HepG2 (cell line): ENCODE measurements around the gene SMURF1. TPM values are rescaled to one million over a fixed set of nuclear protein-coding genes. Genes with fewer than 3 reads are reported as not detected.
A peak's percentile ranks its signal among the peaks of the same experiment; 100 is the strongest.

Source experiments
- DR1 ChIP-seq: sonication (generic); formaldehyde crosslinking; IDR thresholded peaks from 2 replicates; pipeline ENCODE4 v1.8.0; 2021; ENCODE audit warnings: mild to moderate bottlenecking, missing genetic modification reagents, inconsistent platforms
- GATA4 ChIP-seq: sonication (generic); IDR thresholded peaks from 2 replicates; pipeline ENCODE4 v1.6.1; 2016; ENCODE audit warnings: antibody characterized with exemption, low read depth, borderline replicate concordance
- HES4 ChIP-seq: sonication (generic); formaldehyde crosslinking; IDR thresholded peaks from 2 replicates; pipeline ENCODE4 v1.9.0; 2021; ENCODE audit warnings: mild to moderate bottlenecking, missing genetic modification reagents, borderline replicate concordance
- NFYC ChIP-seq: IDR thresholded peaks from 2 replicates; pipeline ENCODE4 v1.6.1; 2016; ENCODE audit warnings: missing genetic modification reagents, missing compliant biosample characterization
- TBL1XR1 ChIP-seq: fragments of 150-350 bp; IDR thresholded peaks from 2 replicates; pipeline ENCODE4 v1.6.1; 2014; ENCODE audit warnings: borderline replicate concordance, low read length; ENCODE audit not compliant: partially characterized antibody
- ZBTB42 ChIP-seq: sonication (generic); formaldehyde crosslinking; IDR thresholded peaks from 2 replicates; pipeline ENCODE4 v1.5.0; 2020; ENCODE audit warnings: mild to moderate bottlenecking, missing genetic modification reagents
- ZFP41 ChIP-seq: sonication (generic); formaldehyde crosslinking; IDR thresholded peaks from 2 replicates; pipeline ENCODE4 v1.4.0; 2020; ENCODE audit warnings: mild to moderate bottlenecking, missing genetic modification reagents, borderline replicate concordance
- ZFY ChIP-seq: sonication (generic); formaldehyde crosslinking; IDR thresholded peaks from 2 replicates; pipeline ENCODE4 v1.4.0; 2020; ENCODE audit warnings: missing genetic modification reagents
- ZNF773 ChIP-seq: sonication (generic); formaldehyde crosslinking; IDR thresholded peaks from 2 replicates; pipeline ENCODE4 v1.4.0; 2020; ENCODE audit warnings: missing genetic modification reagents, borderline replicate concordance
- ZNF777 ChIP-seq: sonication (generic); formaldehyde crosslinking; IDR thresholded peaks from 2 replicates; pipeline ENCODE4 v1.4.0; 2020; ENCODE audit warnings: missing genetic modification reagents
- polyA plus RNA-seq, 8 experiments: library from polyadenylated mRNA; depleted of rRNA in 3 of 8; stranded (reverse) in 7 of 8; unstranded in 1 of 8; fragments of >200 nt; fragmentation: Illumina TruSeq in 4 of 8; extraction: Trizol in 4 of 8; gene quantifications; 2 replicates each; pipeline versions ENCODE4 v1.2.1 to v1.2.3, GENCODE V29; 2011 to 2016; ENCODE audit warnings: low read depth in 4 of 8, missing spikeins in 1 of 8, mixed read lengths in 1 of 8; ENCODE audit not compliant: insufficient read depth in 1 of 8
- total RNA-seq, 5 experiments: library from RNA; depleted of rRNA; stranded (reverse); fragments of >200 nt; fragmentation: Illumina TruSeq; extraction: Trizol; gene quantifications; 2 replicates each; pipeline ENCODE4 v1.2.3, GENCODE V29; 2016; ENCODE audit warnings: low read depth in 1 of 5
- TF ChIP-seq, protein P1 (sequence below): IDR thresholded peaks from 2 replicates; pipeline ENCODE4 v1.6.1; 2016; ENCODE audit warnings: low read depth, control low read depth
- TF ChIP-seq, protein P2 (sequence below): sonication (generic); formaldehyde crosslinking; IDR thresholded peaks from 2 replicates; pipeline ENCODE4 v1.5.1; 2020; ENCODE audit warnings: mild to moderate bottlenecking, missing genetic modification reagents
- TF ChIP-seq, protein P3 (sequence below): sonication (generic); formaldehyde crosslinking; IDR thresholded peaks from 2 replicates; pipeline ENCODE4 v1.8.1; 2023; ENCODE audit warnings: mild to moderate bottlenecking, inconsistent platforms, moderate library complexity, missing genetic modification reagents, borderline replicate concordance
- TF ChIP-seq, protein P4 (sequence below): sonication (generic); formaldehyde crosslinking; IDR thresholded peaks from 2 replicates; pipeline ENCODE4 v1.4.0; 2020; ENCODE audit warnings: missing genetic modification reagents
- TF ChIP-seq, protein P5 (sequence below): sonication (generic); formaldehyde crosslinking; IDR thresholded peaks from 2 replicates; pipeline ENCODE4 v1.4.0; 2020; ENCODE audit warnings: mild to moderate bottlenecking, missing genetic modification reagents
- TF ChIP-seq, protein P6 (sequence below): sonication (generic); formaldehyde crosslinking; IDR thresholded peaks from 2 replicates; pipeline ENCODE4 v1.5.0; 2020; ENCODE audit warnings: mild to moderate bottlenecking, missing genetic modification reagents

Gene SMURF1
- total and polyA plus RNA-seq, 2 of the 13 experiments (the other 11 are each of a cell fraction or from before 2014, with no cell fraction given): 8.3 to 11.1 TPM

DNA sequence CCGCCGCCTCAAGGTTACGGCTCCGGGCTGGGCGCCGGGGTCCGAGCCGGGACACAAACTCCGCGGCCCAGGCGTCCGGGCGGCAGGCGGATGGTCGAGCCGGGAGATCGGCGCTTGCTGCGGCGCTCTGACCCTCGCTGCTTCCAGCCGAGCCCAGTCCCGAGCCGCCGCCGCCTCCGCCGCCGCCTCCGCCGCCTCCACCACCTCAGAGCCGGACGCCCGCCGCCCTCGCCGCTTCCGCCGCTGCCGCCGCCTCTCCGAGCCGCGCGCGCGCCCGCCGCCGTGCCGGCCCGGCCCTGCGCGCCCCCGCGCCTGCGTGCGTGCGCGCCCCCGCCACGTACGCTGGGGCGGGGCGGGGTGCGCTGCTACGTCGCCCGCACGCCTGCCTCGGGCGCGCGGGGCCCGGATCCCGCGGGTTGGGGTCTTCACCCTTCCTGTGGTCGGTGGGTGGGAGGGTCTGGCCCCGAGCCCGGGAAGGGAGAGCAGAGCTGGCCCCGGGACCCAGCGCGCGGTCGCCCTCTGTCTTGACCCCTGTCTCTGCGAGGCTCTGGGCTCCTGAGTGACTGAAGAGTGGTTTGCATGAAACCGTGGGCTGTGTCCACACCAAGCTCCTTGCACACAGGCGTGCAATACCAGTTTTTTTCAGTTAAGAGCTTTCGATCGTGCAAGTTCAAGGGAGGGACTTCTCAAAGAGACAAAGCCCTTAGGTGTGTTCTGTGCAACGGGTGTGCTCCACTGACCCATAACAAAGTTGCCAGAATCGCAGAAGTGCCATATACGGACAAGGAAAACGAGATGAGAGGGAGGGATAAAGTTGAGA, at the start of gene SMURF1 (continued):
- TF ChIP-seq, protein P1, sequence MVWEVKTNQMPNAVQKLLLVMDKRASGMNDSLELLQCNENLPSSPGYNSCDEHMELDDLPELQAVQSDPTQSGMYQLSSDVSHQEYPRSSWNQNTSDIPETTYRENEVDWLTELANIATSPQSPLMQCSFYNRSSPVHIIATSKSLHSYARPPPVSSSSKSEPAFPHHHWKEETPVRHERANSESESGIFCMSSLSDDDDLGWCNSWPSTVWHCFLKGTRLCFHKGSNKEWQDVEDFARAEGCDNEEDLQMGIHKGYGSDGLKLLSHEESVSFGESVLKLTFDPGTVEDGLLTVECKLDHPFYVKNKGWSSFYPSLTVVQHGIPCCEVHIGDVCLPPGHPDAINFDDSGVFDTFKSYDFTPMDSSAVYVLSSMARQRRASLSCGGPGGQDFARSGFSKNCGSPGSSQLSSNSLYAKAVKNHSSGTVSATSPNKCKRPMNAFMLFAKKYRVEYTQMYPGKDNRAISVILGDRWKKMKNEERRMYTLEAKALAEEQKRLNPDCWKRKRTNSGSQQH (CRISPR knock-in tag): 0 out of 2 replicates have a peak, but pooled peaks have one; percentile 33
- no peak; the same call in 1 of the 2 replicates for TF ChIP-seq ZNF773 (CRISPR knock-in tag)
- peak; percentile 56; the same call in 1 of the 2 replicates for TF ChIP-seq HES4
- TF ChIP-seq, protein P2, sequence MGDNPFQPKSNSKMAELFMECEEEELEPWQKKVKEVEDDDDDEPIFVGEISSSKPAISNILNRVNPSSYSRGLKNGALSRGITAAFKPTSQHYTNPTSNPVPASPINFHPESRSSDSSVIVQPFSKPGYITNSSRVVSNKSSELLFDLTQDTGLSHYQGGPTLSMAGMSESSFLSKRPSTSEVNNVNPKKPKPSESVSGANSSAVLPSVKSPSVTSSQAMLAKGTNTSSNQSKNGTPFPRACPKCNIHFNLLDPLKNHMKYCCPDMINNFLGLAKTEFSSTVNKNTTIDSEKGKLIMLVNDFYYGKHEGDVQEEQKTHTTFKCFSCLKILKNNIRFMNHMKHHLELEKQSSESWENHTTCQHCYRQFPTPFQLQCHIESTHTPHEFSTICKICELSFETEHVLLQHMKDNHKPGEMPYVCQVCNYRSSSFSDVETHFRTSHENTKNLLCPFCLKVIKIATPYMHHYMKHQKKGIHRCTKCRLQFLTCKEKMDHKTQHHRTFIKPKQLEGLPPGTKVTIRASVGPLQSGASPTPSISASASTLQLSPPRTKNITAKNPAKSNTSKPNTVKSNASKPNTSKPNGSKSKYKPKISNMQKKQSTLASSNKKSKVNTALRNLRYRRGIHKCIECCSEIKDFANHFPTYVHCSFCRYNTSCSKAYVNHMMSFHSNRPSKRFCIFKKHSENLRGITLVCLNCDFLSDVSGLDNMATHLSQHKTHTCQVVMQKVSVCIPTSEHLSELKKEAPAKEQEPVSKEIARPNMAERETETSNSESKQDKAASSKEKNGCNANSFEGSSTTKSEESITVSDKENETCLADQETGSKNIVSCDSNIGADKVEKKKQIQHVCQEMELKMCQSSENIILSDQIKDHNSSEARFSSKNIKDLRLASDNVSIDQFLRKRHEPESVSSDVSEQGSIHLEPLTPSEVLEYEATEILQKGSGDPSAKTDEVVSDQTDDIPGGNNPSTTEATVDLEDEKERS (CRISPR knock-in tag): no peak
- TF ChIP-seq TBL1XR1: no peak
- no peak for TF ChIP-seq ZBTB42 (CRISPR knock-in tag)
- TF ChIP-seq, protein P3, sequence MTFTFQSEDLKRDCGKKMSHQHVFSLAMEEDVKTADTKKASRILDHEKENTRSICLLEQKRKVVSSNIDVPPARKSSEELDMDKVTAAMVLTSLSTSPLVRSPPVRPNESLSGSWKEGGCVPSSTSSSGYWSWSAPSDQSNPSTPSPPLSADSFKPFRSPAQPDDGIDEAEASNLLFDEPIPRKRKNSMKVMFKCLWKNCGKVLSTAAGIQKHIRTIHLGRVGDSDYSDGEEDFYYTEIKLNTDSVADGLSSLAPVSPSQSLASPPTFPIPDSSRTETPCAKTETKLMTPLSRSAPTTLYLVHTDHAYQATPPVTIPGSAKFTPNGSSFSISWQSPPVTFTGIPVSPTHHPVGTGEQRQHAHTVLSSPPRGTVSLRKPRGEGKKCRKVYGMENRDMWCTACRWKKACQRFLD (CRISPR knock-in tag): no peak
- TF ChIP-seq GATA4: peak; percentile 55; the same call in 1 of the 2 replicates
- no peak for TF ChIP-seq ZNF777 (CRISPR knock-in tag)
- no peak for TF ChIP-seq ZFP41 (CRISPR knock-in tag)
- TF ChIP-seq NFYC: no peak
- TF ChIP-seq, protein P4, sequence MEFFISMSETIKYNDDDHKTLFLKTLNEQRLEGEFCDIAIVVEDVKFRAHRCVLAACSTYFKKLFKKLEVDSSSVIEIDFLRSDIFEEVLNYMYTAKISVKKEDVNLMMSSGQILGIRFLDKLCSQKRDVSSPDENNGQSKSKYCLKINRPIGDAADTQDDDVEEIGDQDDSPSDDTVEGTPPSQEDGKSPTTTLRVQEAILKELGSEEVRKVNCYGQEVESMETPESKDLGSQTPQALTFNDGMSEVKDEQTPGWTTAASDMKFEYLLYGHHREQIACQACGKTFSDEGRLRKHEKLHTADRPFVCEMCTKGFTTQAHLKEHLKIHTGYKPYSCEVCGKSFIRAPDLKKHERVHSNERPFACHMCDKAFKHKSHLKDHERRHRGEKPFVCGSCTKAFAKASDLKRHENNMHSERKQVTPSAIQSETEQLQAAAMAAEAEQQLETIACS (CRISPR knock-in tag): peak; percentile 95
- TF ChIP-seq, protein P5, sequence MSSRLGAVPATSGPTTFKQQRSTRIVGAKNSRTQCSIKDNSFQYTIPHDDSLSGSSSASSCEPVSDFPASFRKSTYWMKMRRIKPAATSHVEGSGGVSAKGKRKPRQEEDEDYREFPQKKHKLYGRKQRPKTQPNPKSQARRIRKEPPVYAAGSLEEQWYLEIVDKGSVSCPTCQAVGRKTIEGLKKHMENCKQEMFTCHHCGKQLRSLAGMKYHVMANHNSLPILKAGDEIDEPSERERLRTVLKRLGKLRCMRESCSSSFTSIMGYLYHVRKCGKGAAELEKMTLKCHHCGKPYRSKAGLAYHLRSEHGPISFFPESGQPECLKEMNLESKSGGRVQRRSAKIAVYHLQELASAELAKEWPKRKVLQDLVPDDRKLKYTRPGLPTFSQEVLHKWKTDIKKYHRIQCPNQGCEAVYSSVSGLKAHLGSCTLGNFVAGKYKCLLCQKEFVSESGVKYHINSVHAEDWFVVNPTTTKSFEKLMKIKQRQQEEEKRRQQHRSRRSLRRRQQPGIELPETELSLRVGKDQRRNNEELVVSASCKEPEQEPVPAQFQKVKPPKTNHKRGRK: no peak
- TF ChIP-seq, protein P6, sequence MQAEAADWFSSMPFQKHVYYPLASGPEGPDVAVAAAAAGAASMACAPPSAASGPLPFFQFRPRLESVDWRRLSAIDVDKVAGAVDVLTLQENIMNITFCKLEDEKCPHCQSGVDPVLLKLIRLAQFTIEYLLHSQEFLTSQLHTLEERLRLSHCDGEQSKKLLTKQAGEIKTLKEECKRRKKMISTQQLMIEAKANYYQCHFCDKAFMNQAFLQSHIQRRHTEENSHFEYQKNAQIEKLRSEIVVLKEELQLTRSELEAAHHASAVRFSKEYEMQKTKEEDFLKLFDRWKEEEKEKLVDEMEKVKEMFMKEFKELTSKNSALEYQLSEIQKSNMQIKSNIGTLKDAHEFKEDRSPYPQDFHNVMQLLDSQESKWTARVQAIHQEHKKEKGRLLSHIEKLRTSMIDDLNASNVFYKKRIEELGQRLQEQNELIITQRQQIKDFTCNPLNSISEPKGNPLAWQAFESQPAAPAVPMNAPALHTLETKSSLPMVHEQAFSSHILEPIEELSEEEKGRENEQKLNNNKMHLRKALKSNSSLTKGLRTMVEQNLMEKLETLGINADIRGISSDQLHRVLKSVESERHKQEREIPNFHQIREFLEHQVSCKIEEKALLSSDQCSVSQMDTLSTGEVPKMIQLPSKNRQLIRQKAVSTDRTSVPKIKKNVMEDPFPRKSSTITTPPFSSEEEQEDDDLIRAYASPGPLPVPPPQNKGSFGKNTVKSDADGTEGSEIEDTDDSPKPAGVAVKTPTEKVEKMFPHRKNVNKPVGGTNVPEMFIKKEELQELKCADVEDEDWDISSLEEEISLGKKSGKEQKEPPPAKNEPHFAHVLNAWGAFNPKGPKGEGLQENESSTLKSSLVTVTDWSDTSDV (CRISPR knock-in tag): no peak
- no peak for TF ChIP-seq DR1 (CRISPR knock-in tag)
- TF ChIP-seq ZFY (CRISPR knock-in tag): peak; percentile 57
